WTC11 (cell line): ENCODE measurements around the gene RABL3. TPM values are rescaled to one million over a fixed set of nuclear protein-coding genes. Genes with fewer than 3 reads are reported as not detected.

Experiments
- ATAC-seq: fragments of 200-7000 bp; cut with Tn5 transposase; 2 replicates; pipeline ENCODE4 v1.10.0; 2021; ENCODE audit warnings: mild to moderate bottlenecking, moderate library complexity
- CTCF ChIA-PET: fragments of 300-600 bp; sonication (Branson Sonifier 250); formaldehyde crosslinking; loops from one replicate; lab custom pipeline; 2021; ENCODE audit warnings: antibody characterized with exemption; lab: Charles Lee
- POLR2A ChIA-PET: fragments of 350-600 bp; sonication (Branson Sonifier 250); formaldehyde crosslinking; loops from one replicate; lab custom pipeline; 2021; ENCODE audit warnings: antibody characterized with exemption; lab: Charles Lee
- DNase-seq: peaks from one replicate; pipeline ENCODE4 v3.0.0; 2021; ENCODE audit warnings: low spot score
- H3K27ac Mint-ChIP-seq: 2 replicates; pipeline ENCODE4 v1.8.0; 2021; ENCODE audit warnings: mixed read lengths
- H3K27me3 Mint-ChIP-seq: 2 replicates; pipeline ENCODE4 v1.8.0; 2021; ENCODE audit warnings: low read depth, mild to moderate bottlenecking, moderate library complexity, mixed read lengths
- H3K36me3 Mint-ChIP-seq: 2 replicates; pipeline ENCODE4 v1.8.0; 2021; ENCODE audit warnings: mixed read lengths
- H3K4me1 Mint-ChIP-seq: 2 replicates; pipeline ENCODE4 v1.8.0; 2022; ENCODE audit warnings: mixed read lengths
- H3K4me3 Mint-ChIP-seq: 2 replicates; pipeline ENCODE4 v1.8.0; 2021; ENCODE audit warnings: mild to moderate bottlenecking, moderate library complexity, mixed read lengths
- H3K9me3 Mint-ChIP-seq: 2 replicates; pipeline ENCODE4 v1.8.0; 2021; ENCODE audit warnings: mixed read lengths
- ATF1 ChIP-seq: sonication (generic); formaldehyde crosslinking; IDR thresholded peaks from 2 replicates; pipeline ENCODE4 v1.8.1; 2023; ENCODE audit warnings: mild to moderate bottlenecking, moderate library complexity, missing genetic modification reagents
- ATF2 ChIP-seq: sonication (generic); formaldehyde crosslinking; IDR thresholded peaks from 2 replicates; pipeline ENCODE4 v1.8.1; 2022; ENCODE audit warnings: low read depth, missing genetic modification reagents, borderline replicate concordance
- CREM ChIP-seq: sonication (generic); formaldehyde crosslinking; IDR thresholded peaks from 2 replicates; pipeline ENCODE4 v1.8.1; 2022; ENCODE audit warnings: mild to moderate bottlenecking, missing genetic modification reagents, moderate library complexity
- E2F1 ChIP-seq: sonication (generic); formaldehyde crosslinking; IDR thresholded peaks from 2 replicates; pipeline ENCODE4 v1.8.0; 2022; ENCODE audit warnings: mild to moderate bottlenecking, missing genetic modification reagents
- E2F4 ChIP-seq: sonication (generic); formaldehyde crosslinking; IDR thresholded peaks from 2 replicates; pipeline ENCODE4 v1.8.1; 2022; ENCODE audit warnings: low read depth, mild to moderate bottlenecking, moderate library complexity, missing genetic modification reagents, borderline replicate concordance
- ESRRA ChIP-seq: sonication (generic); formaldehyde crosslinking; IDR thresholded peaks from 2 replicates; pipeline ENCODE4 v1.8.1; 2022; ENCODE audit warnings: mild to moderate bottlenecking, missing genetic modification reagents, borderline replicate concordance
- FOXJ3 ChIP-seq: sonication (generic); formaldehyde crosslinking; IDR thresholded peaks from 2 replicates; pipeline ENCODE4 v1.9.0; 2021; ENCODE audit warnings: missing genetic modification reagents, mild to moderate bottlenecking, borderline replicate concordance
- FOXP1 ChIP-seq: sonication (generic); formaldehyde crosslinking; IDR thresholded peaks from 2 replicates; pipeline ENCODE4 v1.8.0; 2022; ENCODE audit warnings: missing genetic modification reagents, mild to moderate bottlenecking, moderate library complexity, borderline replicate concordance
- GABPB1 ChIP-seq: sonication (generic); formaldehyde crosslinking; IDR thresholded peaks from 2 replicates; pipeline ENCODE4 v1.8.1; 2023; ENCODE audit warnings: mild to moderate bottlenecking, missing genetic modification reagents
- HMGXB4 ChIP-seq: sonication (generic); formaldehyde crosslinking; IDR thresholded peaks from 2 replicates; pipeline ENCODE4 v1.8.1; 2023; ENCODE audit warnings: mild to moderate bottlenecking, moderate library complexity, missing genetic modification reagents
- JAZF1 ChIP-seq: fragments of 250-450 bp; sonication (Bioruptor Pico); IDR thresholded peaks from 2 replicates; pipeline ENCODE4 v1.9.0; 2021; ENCODE audit warnings: moderate library complexity, mild to moderate bottlenecking, inconsistent platforms
- JUN ChIP-seq: sonication (generic); formaldehyde crosslinking; IDR thresholded peaks from 2 replicates; pipeline ENCODE4 v1.8.0; 2023; ENCODE audit warnings: mild to moderate bottlenecking, missing genetic modification reagents
- NR3C1 ChIP-seq: sonication (generic); formaldehyde crosslinking; conservative IDR thresholded peaks from 2 replicates; pipeline ENCODE4 v1.8.1; 2023; ENCODE audit warnings: low read depth, mild to moderate bottlenecking, missing genetic modification reagents
- PRDM15 ChIP-seq: sonication (generic); formaldehyde crosslinking; IDR thresholded peaks from 2 replicates; pipeline ENCODE4 v1.8.0; 2022; ENCODE audit warnings: missing genetic modification reagents
- PREB ChIP-seq: sonication (generic); formaldehyde crosslinking; IDR thresholded peaks from 2 replicates; pipeline ENCODE4 v1.8.1; 2022; ENCODE audit warnings: mild to moderate bottlenecking, missing genetic modification reagents, moderate library complexity, borderline replicate concordance
- PRRX2 ChIP-seq: fragments of 250-450 bp; sonication (Bioruptor Pico); IDR thresholded peaks from 2 replicates; pipeline ENCODE4 v1.8.0; 2021; ENCODE audit warnings: mild to moderate bottlenecking
- ZNF121 ChIP-seq: sonication (generic); formaldehyde crosslinking; IDR thresholded peaks from 2 replicates; pipeline ENCODE4 v1.8.0; 2023; ENCODE audit warnings: missing genetic modification reagents
- ZNF232 ChIP-seq: sonication (generic); formaldehyde crosslinking; IDR thresholded peaks from 2 replicates; pipeline ENCODE4 v1.8.0; 2022; ENCODE audit warnings: mild to moderate bottlenecking, missing genetic modification reagents
- total RNA-seq: library from RNA; stranded (reverse); gene quantifications from 3 replicates; pipeline ENCODE4 v1.2.3, GENCODE V29; 2021
- TF ChIP-seq, protein P1 (sequence below): sonication (generic); formaldehyde crosslinking; IDR thresholded peaks from 2 replicates; pipeline ENCODE4 v1.8.0; 2023; ENCODE audit warnings: missing genetic modification reagents, mild to moderate bottlenecking, borderline replicate concordance
- TF ChIP-seq, protein P2 (sequence below): sonication (generic); formaldehyde crosslinking; IDR thresholded peaks from 2 replicates; pipeline ENCODE4 v1.8.1; 2023; ENCODE audit warnings: mild to moderate bottlenecking, missing genetic modification reagents

The RABL3 gene
- total RNA-seq, 1 experiment from 2014 or later: 18.2 TPM

DNA sequence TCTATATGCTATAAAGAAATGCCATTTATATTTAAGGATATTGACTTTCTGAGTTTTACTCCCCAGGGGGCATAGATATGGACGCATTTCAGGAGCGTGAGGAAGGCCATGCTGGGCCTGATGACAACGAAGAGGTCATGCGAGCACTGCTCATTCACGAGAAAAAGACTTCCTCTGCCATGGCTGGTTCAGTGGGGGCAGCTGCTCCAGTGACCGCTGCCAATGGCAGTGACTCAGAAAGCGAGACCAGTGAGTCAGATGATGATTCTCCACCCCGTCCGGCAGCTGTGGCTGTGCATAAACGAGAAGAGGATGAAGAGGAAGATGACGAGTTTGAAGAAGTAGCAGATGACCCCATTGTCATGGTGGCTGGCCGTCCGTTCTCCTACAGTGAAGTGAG is 38.7 kb upstream of the RABL3 start (continued):
- TF ChIP-seq HMGXB4: no peak
- TF ChIP-seq FOXP1 (CRISPR knock-in tag): no peak
- no peak for TF ChIP-seq JUN (CRISPR knock-in tag)
- no peak for TF ChIP-seq ATF1 (CRISPR knock-in tag)
- TF ChIP-seq, protein P1, sequence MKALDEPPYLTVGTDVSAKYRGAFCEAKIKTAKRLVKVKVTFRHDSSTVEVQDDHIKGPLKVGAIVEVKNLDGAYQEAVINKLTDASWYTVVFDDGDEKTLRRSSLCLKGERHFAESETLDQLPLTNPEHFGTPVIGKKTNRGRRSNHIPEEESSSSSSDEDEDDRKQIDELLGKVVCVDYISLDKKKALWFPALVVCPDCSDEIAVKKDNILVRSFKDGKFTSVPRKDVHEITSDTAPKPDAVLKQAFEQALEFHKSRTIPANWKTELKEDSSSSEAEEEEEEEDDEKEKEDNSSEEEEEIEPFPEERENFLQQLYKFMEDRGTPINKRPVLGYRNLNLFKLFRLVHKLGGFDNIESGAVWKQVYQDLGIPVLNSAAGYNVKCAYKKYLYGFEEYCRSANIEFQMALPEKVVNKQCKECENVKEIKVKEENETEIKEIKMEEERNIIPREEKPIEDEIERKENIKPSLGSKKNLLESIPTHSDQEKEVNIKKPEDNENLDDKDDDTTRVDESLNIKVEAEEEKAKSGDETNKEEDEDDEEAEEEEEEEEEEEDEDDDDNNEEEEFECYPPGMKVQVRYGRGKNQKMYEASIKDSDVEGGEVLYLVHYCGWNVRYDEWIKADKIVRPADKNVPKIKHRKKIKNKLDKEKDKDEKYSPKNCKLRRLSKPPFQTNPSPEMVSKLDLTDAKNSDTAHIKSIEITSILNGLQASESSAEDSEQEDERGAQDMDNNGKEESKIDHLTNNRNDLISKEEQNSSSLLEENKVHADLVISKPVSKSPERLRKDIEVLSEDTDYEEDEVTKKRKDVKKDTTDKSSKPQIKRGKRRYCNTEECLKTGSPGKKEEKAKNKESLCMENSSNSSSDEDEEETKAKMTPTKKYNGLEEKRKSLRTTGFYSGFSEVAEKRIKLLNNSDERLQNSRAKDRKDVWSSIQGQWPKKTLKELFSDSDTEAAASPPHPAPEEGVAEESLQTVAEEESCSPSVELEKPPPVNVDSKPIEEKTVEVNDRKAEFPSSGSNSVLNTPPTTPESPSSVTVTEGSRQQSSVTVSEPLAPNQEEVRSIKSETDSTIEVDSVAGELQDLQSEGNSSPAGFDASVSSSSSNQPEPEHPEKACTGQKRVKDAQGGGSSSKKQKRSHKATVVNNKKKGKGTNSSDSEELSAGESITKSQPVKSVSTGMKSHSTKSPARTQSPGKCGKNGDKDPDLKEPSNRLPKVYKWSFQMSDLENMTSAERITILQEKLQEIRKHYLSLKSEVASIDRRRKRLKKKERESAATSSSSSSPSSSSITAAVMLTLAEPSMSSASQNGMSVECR (CRISPR knock-in tag): no peak
- TF ChIP-seq, protein P2, sequence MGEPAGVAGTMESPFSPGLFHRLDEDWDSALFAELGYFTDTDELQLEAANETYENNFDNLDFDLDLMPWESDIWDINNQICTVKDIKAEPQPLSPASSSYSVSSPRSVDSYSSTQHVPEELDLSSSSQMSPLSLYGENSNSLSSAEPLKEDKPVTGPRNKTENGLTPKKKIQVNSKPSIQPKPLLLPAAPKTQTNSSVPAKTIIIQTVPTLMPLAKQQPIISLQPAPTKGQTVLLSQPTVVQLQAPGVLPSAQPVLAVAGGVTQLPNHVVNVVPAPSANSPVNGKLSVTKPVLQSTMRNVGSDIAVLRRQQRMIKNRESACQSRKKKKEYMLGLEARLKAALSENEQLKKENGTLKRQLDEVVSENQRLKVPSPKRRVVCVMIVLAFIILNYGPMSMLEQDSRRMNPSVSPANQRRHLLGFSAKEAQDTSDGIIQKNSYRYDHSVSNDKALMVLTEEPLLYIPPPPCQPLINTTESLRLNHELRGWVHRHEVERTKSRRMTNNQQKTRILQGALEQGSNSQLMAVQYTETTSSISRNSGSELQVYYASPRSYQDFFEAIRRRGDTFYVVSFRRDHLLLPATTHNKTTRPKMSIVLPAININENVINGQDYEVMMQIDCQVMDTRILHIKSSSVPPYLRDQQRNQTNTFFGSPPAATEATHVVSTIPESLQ: no peak
- no peak for TF ChIP-seq E2F4 (CRISPR knock-in tag)
- TF ChIP-seq ZNF232 (CRISPR knock-in tag): no peak
- TF ChIP-seq JAZF1 (CRISPR knock-in tag): no peak
- TF ChIP-seq GABPB1 (CRISPR knock-in tag): no peak

GRCh38 chr3:120778776-120779175 is 36.5 kb upstream of the RABL3 start:
- Mint-ChIP-seq H3K9me3 (no peaks in the 10 kb centered on the region), H3K4me1 (no peaks in the 10 kb centered on the region), H3K27ac (no peak overlapping the region), H3K27me3 (no peaks in the 10 kb centered on the region), H3K4me3 (no peak overlapping the region), H3K36me3 (peaks cover 33% of the 10 kb centered on the region)
- ATAC-seq (no peak), DNase-seq (no peak)
- ChIA-PET POLR2A (no interaction called here), CTCF (no interaction called here)
- TF ChIP-seq PRDM15: no peak
- no peak for TF ChIP-seq ESRRA (CRISPR knock-in tag)
- TF ChIP-seq E2F1 (CRISPR knock-in tag): no peak
- TF ChIP-seq NR3C1 (CRISPR knock-in tag): no peak
- no peak for TF ChIP-seq FOXJ3 (CRISPR knock-in tag)
- no peak for TF ChIP-seq PRRX2 (CRISPR knock-in tag)
- no peak for TF ChIP-seq ATF2 (CRISPR knock-in tag)
- no peak for TF ChIP-seq CREM
- no peak for TF ChIP-seq ZNF121 (CRISPR knock-in tag)
- no peak for TF ChIP-seq PREB (CRISPR knock-in tag)
